CMK (cell line): ENCODE data around the gene PTRH1.

Source experiments
- DNase-seq: peaks from one replicate; pipeline ENCODE4 v3.0.0-alpha.2; 2010; ENCODE audit warnings: low read depth

PTRH1 gene

GRCh38 chr9:127697575-127697974, 17.9 kb downstream of the PTRH1 start:
- no peak for DNase-seq

DNA sequence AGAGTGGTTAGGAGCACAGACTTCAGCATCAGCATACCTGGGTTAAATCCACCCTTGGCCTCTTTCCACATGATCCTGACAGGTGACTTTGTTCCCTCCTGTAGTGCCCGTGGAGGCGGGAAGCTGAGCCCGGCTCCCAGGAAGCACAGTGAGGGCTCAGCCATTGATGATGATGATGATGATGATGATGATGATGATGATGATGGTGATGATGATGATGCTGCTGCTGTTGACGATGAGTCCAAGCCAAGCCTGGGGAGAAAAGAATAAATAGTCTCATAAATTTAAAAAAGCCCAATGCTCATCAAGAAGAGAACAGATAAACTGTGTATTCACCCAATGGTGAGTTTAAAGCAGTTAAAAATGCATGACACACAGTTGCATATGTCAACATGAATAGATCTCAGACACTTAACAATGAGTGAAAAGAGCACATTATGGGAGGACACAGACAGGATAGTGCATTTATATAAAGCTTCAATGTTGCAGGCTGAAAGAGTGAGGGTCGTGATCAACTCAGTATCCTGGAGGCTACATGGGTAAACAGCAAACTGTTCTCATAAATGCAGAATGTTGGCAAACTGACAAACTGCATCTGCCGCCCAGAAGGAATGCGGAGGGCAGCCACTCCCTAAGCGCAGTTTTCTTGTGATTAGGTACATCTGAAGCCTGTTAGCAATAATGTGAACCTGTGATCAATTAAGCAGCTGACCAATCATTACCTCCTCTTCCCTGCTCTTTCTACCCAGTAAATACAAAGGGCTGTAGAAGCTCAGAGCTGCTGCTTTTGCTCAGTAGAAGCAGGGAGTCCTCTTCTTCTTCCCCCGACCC, 20.4 kb downstream of the PTRH1 start:
- no peak for DNase-seq

DNA sequence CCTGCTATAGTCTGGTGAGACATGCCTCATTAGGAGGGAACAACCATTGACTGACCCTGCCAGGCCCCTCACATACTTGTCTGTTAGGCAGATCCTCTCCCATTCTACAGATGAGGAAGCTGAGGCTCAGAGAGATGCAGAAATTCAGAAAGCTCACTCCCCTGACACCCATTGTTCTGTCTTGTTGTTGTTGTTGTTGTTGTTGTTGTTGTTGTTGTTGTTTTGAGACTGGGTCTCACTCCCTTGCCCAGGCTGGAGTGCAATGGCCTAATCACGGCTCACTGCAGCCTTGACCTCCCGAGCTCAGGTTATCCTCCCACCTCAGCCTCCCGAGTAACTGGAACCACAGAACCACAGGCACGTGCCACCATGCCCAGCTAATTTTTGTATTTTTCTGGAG, 21.8 kb downstream of the PTRH1 start:
- DNase-seq: no peak

GRCh38 chr9:127693143-127693542, 22.3 kb downstream of the PTRH1 start:
- no peak for DNase-seq

DNA sequence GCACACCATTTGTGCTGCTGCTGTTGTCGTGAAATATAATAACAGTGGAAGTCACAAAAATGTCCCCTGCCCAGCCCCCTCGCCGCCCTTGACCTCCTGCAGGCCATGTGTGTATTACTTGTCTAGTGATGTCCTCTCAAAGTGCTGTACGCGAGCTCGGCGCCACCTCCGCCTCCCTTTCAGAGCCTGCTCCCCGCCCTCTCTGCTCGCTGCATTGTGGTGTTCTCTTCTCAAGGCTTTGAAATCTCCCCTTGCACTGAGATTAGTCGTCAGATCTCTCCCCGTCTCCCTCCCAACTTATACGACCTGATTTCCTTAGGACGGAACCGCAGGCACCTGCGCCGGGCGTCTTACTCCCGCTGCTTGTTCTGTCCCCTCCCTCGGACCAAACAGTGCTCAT, 23.4 kb downstream of the PTRH1 start:
- no peak for DNase-seq

DNA sequence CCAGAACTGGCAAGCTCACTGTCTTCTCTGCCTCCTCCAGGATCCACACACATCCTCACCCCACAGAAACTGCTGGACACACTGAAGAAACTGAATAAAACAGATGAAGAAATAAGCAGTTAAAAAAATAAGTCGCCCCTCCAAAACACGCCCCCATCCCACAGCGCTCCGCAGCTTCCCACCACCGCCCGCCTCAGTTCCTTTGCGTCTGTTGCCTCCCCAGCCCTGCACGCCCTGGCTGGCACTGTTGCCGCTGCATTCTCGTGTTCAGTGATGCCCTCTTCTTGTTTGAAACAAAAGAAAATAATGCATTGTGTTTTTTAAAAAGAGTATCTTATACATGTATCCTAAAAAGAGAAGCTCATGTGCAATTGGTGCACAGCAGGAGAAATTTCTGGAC, 24.7 kb downstream of the PTRH1 start:
- DNase-seq: no peak

GRCh38 chr9:127689329-127690000, 26.0 kb downstream of the PTRH1 start:
- no peak for DNase-seq

GRCh38 chr9:127686461-127687393, 28.7 kb downstream of the PTRH1 start:
- no peak for DNase-seq

DNA sequence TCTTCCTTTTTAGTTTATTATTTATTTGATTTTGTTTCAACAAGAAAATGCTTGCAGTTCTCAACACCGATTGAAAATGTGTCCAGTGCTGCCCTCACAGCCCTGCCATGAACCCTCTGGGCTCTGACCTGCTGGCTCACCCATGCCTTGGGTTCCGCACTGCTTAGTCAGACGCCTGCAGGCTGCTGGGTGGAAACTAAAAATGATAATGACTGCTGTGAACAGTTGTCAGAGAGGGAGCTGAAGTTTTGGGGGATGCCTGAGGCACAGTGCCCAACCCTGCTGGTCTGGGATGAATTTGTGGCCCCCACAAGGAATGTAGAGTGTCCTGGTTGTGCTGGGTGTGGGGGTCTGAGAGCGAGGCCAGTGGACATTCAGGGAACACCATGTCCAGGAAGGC, 30.9 kb downstream of the PTRH1 start:
- DNase-seq: no peak

- no peak for DNase-seq
Observed at GRCh38 chr9:127683723-127684122, 31.7 kb downstream of the PTRH1 start.

DNA sequence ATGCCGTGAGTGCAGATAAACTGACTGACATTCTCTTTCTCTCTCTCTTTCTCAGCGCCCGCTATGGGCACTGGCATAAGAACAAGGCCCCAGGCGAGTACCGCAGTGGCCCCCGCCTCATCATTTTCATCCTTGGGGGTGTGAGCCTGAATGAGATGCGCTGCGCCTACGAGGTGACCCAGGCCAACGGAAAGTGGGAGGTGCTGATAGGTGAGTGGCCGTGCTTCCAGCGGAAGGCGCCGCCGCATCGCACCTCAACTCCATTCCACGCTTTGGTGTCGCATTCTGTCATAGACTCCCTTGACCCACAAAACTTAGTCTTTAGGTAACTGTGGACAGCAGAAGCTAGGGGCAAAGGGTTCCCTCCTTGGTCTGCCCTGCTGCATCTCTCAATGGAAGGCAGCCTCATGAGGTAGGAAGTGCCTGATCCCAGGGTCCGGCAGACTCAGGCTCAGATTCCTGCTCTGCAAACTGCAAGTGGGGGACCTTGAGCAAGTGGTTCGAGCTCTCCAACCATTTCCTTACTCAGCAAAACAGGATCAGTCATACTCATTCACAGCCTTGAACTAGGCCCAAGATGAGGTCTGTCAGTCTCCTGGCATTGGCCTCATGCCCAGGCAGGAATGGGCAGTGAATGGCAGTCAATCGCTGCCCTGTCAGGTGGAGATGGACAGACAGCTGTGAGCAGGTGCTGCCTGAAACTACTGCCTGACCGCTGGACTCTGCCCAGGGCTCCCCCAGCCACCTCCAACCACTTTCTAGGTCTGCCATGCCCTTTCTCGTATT, 32.9 kb downstream of the PTRH1 start:
- no peak for DNase-seq

DNA sequence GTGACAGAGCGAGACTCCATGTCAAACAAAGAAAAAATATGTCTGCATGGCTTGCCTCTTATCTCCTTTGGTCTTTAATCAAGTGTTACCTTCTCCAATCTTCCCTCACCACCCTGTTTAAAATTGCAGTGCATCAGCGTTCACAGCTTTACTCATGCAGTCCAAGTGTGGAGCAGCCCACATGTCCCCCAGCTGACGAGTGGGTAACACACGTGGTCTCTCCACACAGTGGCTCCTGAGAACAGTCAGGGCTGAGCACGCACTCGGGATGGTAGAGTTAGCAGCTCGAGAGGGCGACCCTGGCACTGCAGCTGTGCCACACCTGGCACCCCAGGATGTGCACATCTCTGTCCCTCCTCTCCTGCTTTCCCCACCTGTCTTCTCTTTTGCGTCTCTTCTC, 34.6 kb downstream of the PTRH1 start:
- no peak for DNase-seq

- no peak for DNase-seq
Observed at GRCh38 chr9:127680226-127680625, 35.2 kb downstream of the PTRH1 start.

GRCh38 chr9:127679506-127679905, 36.0 kb downstream of the PTRH1 start:
- no peak for DNase-seq

GRCh38 chr9:127676638-127677037, 38.8 kb downstream of the PTRH1 start:
- no peak for DNase-seq

GRCh38 chr9:127673234-127673633, 42.2 kb downstream of the PTRH1 start:
- DNase-seq: no peak

DNA sequence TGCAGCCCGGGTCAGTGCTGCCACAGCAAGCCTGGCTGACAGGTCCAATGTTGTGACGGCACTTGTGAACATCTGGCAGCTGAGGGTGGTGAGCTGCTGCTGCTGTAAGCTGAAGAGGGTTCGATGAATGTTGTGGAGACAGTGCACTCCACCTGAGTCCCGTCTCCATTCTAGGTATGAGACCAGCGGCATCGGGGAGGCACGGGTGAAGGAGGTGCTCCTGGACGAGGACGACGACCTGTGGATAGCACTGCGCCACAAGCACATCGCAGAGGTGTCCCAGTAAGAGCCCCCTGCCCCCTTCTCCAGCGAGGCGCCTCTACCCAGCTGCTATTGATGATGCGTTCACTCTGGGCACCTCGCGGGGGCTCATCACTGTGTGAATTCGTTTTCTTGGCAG, 47.6 kb downstream of the PTRH1 start:
- no peak for DNase-seq

GRCh38 chr9:127667127-127667844, 48.2 kb downstream of the PTRH1 start:
- DNase-seq: no peak

- DNase-seq: no peak
Observed at GRCh38 chr9:127664678-127665507, 50.6 kb downstream of the PTRH1 start.

GRCh38 chr9:127664324-127664677, 51.2 kb downstream of the PTRH1 start:
- no peak for DNase-seq
